Measurements from ENCODE around the gene PERCC1.

- TF ChIP-seq CTCF (IDR thresholded peaks at IDR 0.05; ENCODE audit: low read depth, low read length, poor library complexity, severe bottlenecking) (no peak), EZH2phosphoT487 (IDR thresholded peaks at IDR 0.05; ENCODE audit: borderline replicate concordance, low read length) (no peak)
These were observed 37.2 kb upstream of the PERCC1 start for GRCh38 chr16:1393613-1394176.
